ENCODE data around the gene ARHGEF17. TPM values are rescaled to one million over a fixed set of nuclear protein-coding genes. Genes with fewer than 3 reads are reported as not detected.

ARHGEF17 gene
- total RNA-seq, 1 donor from 2014 or later, result 33.0 TPM

GRCh38 chr11:73382183-73382582, 74.1 kb downstream of the ARHGEF17 start:
- no peak for DNase-seq

GRCh38 chr11:73382747-73383146, 74.7 kb downstream of the ARHGEF17 start:
- no peak for DNase-seq

GRCh38 chr11:73383249-73384124, 75.4 kb downstream of the ARHGEF17 start:
- DNase-seq, result peak; percentile 26

GRCh38 chr11:73384125-73384441, 76.0 kb downstream of the ARHGEF17 start:
- DNase-seq, result no peak

- no peak for DNase-seq
Measured at GRCh38 chr11:73384531-73384871, 76.4 kb downstream of the ARHGEF17 start.

GRCh38 chr11:73384872-73385689, 77.0 kb downstream of the ARHGEF17 start:
- peak; percentile 38 for DNase-seq

- peak; percentile 44 for DNase-seq
Measured at GRCh38 chr11:73386016-73386415, 77.9 kb downstream of the ARHGEF17 start.

- no peak for DNase-seq
Measured at GRCh38 chr11:73386546-73386945, 78.5 kb downstream of the ARHGEF17 start.

- peak; percentile 59 for DNase-seq
Measured at GRCh38 chr11:73387594-73388264, 79.7 kb downstream of the ARHGEF17 start.

GRCh38 chr11:73388265-73389133, 80.4 kb downstream of the ARHGEF17 start:
- peak; percentile 27 for DNase-seq

GRCh38 chr11:73389134-73389525, 81.1 kb downstream of the ARHGEF17 start:
- no peak for DNase-seq

- no peak for DNase-seq
Measured at GRCh38 chr11:73389916-73390315, 81.8 kb downstream of the ARHGEF17 start.

GRCh38 chr11:73390601-73391565, 82.8 kb downstream of the ARHGEF17 start:
- no peak for DNase-seq

GRCh38 chr11:73391665-73392064, 83.6 kb downstream of the ARHGEF17 start:
- no peak for DNase-seq

- no peak for DNase-seq
Measured at GRCh38 chr11:73392108-73393010, 84.3 kb downstream of the ARHGEF17 start.

- no peak for DNase-seq
Measured at GRCh38 chr11:73393011-73393380, 84.9 kb downstream of the ARHGEF17 start.

GRCh38 chr11:73393479-73394415, 85.7 kb downstream of the ARHGEF17 start:
- DNase-seq, result peak; percentile 85
